HFFc6 (cell line): ENCODE measurements around the gene NECTIN2. TPM values are rescaled to one million over a fixed set of nuclear protein-coding genes. Genes with fewer than 3 reads are reported as not detected.

Experiments
- DNase-seq: peaks from one replicate; pipeline ENCODE4 v3.0.0-alpha.2; 2018
- H3K27ac Mint-ChIP-seq: 2 replicates; pipeline ENCODE4 v1.8.0; 2020; ENCODE audit warnings: mild to moderate bottlenecking, mixed read lengths
- H3K27me3 Mint-ChIP-seq: 2 replicates; pipeline ENCODE4 v1.8.0; 2021; ENCODE audit warnings: mild to moderate bottlenecking, moderate library complexity, mixed read lengths; ENCODE audit not compliant: insufficient read depth
- H3K36me3 Mint-ChIP-seq: 2 replicates; pipeline ENCODE4 v1.8.0; 2021; ENCODE audit warnings: low read depth, mixed read lengths
- H3K4me1 Mint-ChIP-seq: 2 replicates; pipeline ENCODE4 v1.8.0; 2020; ENCODE audit warnings: low read depth, mixed read lengths
- H3K4me3 Mint-ChIP-seq: 2 replicates; pipeline ENCODE4 v1.8.0; 2020; ENCODE audit warnings: mild to moderate bottlenecking, moderate library complexity, mixed read lengths
- H3K9me3 Mint-ChIP-seq: 2 replicates; pipeline ENCODE4 v1.8.0; 2020; ENCODE audit warnings: mild to moderate bottlenecking, mixed read lengths
- CTCF ChIP-seq: fragments of 200-600 bp; sonication (generic); IDR thresholded peaks from 2 replicates; pipeline ENCODE4 v1.5.0; 2021; ENCODE audit warnings: antibody characterized with exemption, mild to moderate bottlenecking
- total RNA-seq, 6 experiments: library from RNA; stranded (reverse); fragmentation: NEBNext Ultra II Directional; extraction: Animal tissue kit (Norgen Biotek cat#: 25700); gene quantifications; 2 replicates in 1 of 6; 3 replicates in 5 of 6; pipeline ENCODE4 v1.2.3, GENCODE V29; 2021

NECTIN2 gene
- total RNA-seq, 6 experiments from 2014 or later: 126 to 152 (median 148) TPM

GRCh38 chr19:44892932-44893331 lies 46.8 kb downstream of the NECTIN2 start:
- peak overlapping the region; percentile 91 for H3K4me3 Mint-ChIP-seq
- H3K27me3 Mint-ChIP-seq: peaks cover 8% of the 10 kb centered on the region
- no peak for TF ChIP-seq CTCF
- H3K9me3 Mint-ChIP-seq: no peaks in the 10 kb centered on the region
- H3K36me3 Mint-ChIP-seq: peaks cover 45% of the 10 kb centered on the region
- no peak for DNase-seq
- peaks cover 32% of the 10 kb centered on the region for H3K4me1 Mint-ChIP-seq
- H3K27ac Mint-ChIP-seq: peak overlapping the region; percentile 79

- Mint-ChIP-seq H3K27me3 (peaks cover 8% of the 10 kb centered on the region), H3K4me1 (peaks cover 32% of the 10 kb centered on the region), H3K27ac (peak overlapping the region; percentile 79; the same call in 1 of the 2 replicates), H3K4me3 (peak overlapping the region; percentile 91), H3K36me3 (peaks cover 40% of the 10 kb centered on the region), H3K9me3 (no peaks in the 10 kb centered on the region)
- no peak for TF ChIP-seq CTCF
- DNase-seq: no peak
Observed at GRCh38 chr19:44893332-44894051, 47.4 kb downstream of the NECTIN2 start.

GRCh38 chr19:44894052-44894400 lies 47.9 kb downstream of the NECTIN2 start:
- Mint-ChIP-seq H3K4me3 (no peak overlapping the region), H3K4me1 (peaks cover 30% of the 10 kb centered on the region), H3K27me3 (peaks cover 7% of the 10 kb centered on the region), H3K36me3 (peaks cover 37% of the 10 kb centered on the region), H3K9me3 (no peaks in the 10 kb centered on the region), H3K27ac (no peak overlapping the region)
- DNase-seq: no peak
- TF ChIP-seq CTCF: no peak

GRCh38 chr19:44894946-44895345 lies 48.8 kb downstream of the NECTIN2 start:
- Mint-ChIP-seq H3K36me3 (peaks cover 34% of the 10 kb centered on the region), H3K4me1 (peaks cover 24% of the 10 kb centered on the region), H3K27ac (no peak overlapping the region), H3K27me3 (peaks cover 5% of the 10 kb centered on the region; the same call in 1 of the 2 replicates), H3K4me3 (no peak overlapping the region), H3K9me3 (no peaks in the 10 kb centered on the region)
- TF ChIP-seq CTCF: no peak
- no peak for DNase-seq

- Mint-ChIP-seq H3K27ac (no peak overlapping the region), H3K27me3 (peaks cover 3% of the 10 kb centered on the region; the same call in 1 of the 2 replicates), H3K4me3 (no peak overlapping the region), H3K4me1 (peaks cover 4% of the 10 kb centered on the region), H3K9me3 (no peaks in the 10 kb centered on the region), H3K36me3 (peaks cover 25% of the 10 kb centered on the region)
- no peak for DNase-seq
- TF ChIP-seq CTCF: no peak
Observed at GRCh38 chr19:44897835-44898234, 51.7 kb downstream of the NECTIN2 start.
